DOHH2 (cell line): ENCODE results near the gene ARL15.

Source experiments
- CTCF ChIP-seq: fragments of 200-600 bp; sonication (generic); IDR thresholded peaks from one replicate; pipeline ENCODE4 v1.5.1; 2014; ENCODE audit warnings: antibody characterized with exemption, mild to moderate bottlenecking, low read depth, low read length; ENCODE audit not compliant: poor library complexity, severe bottlenecking
- EZH2phosphoT487 ChIP-seq: fragments of 200-600 bp; sonication (generic); IDR thresholded peaks from 2 replicates; pipeline ENCODE4 v1.6.1; 2017; ENCODE audit warnings: borderline replicate concordance, mild to moderate bottlenecking, antibody characterized with exemption, low read length, moderate library complexity, mixed read lengths

GRCh38 chr5:54263447-54263846, 46.9 kb downstream of the ARL15 start:
- TF ChIP-seq CTCF (no peak), EZH2phosphoT487 (no peak)
